ENCODE measurements around the gene ANK2.
A peak's percentile ranks its signal among the peaks of the same experiment; 100 is the strongest.

Gene ANK2

DNA sequence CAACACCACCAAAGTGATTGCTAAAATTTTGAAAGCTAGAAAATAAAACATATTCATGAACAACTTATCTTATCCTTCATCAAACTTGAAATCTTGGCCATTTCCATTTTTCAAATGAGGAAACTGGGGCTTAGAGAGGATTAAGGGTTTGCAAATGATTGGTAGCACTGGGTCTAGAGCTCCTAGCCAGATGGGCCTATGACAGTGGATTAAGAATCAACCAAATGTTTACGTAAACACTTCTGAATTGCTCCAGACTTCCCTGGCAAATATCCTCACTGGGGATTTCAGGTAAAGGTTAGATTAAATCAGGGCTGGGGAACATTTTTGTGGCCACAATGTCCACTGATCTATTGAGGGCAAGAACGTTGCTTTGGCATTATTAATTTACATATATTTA lies 241.2 kb downstream of the ANK2 start:
- no peak for DNase-seq (ENCODE audit: low read depth)

DNA sequence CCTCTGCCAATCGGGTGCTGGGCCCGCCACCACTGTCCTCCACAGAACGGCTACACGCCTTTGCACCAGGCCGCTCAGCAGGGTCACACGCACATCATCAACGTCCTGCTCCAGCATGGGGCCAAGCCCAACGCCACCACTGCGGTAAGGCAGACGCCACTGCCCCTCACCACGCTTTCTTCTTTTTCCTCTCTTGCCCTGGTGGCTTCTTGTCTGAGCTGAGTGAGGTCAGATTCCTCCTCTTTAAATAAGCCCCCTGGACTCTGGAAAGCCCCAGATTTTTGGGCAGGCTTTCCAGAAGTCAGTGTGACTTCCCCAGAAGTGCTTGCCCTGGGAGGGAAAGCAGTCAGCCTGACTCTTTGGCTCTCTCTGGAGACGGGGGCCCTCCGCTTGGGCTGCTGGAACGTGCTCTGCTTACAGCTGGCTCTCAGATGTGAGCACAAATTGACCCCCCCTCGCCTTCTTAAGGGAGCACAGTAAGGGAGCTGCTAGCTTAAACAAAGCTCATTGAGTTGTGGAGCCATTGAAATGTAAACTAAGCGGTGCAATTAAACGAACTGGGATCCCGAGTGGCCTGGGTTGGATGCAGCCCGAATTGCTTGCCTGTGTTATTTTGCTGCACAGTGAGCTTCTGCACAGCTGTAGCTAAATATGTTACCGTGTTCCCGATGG lies 243.1 kb downstream of the ANK2 start:
- DNase-seq (ENCODE audit: low read depth), result no peak

DNA sequence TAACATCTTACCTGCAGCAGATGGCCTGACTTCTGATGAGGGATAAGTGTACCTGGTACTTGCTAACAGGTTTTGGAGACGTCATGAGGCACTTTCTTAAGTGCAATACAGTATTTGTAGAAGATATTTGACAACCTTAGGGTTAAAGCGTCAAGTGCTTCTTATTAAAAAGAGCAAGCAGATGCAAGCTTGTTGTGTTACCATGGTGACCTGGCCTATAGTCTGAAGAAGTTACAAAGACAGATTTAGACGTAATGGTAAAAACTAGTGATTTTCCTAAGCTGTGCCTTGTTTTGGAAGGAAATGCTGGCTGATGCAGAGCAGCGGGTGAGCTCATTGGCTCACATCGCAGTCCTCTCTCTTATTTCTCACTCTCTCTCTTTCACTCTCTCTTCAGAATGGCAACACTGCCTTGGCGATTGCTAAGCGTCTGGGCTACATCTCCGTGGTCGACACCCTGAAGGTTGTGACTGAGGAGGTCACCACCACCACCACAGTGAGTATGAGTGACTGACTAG lies 243.6 kb downstream of the ANK2 start:
- DNase-seq (ENCODE audit: low read depth), result no peak

DNA sequence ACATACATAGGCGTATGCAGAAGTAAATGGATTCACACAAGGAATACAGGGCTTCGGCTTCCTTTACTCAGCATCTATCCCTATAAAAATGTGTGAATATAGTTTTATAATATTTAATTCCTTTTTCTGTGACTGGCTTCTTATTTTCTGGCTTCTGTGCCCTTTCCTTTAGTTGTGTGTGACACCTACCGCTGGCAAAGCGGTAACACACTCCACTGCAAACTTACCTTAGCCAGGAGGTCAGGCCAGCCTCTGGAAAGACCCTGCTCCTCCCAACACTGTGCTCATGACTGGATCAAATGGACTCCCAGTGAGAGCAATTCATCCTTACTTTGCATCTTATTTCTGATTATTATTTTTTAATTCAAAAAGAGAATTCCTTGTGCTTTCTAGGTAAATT lies 244.2 kb downstream of the ANK2 start:
- DNase-seq (ENCODE audit: low read depth), result no peak

DNA sequence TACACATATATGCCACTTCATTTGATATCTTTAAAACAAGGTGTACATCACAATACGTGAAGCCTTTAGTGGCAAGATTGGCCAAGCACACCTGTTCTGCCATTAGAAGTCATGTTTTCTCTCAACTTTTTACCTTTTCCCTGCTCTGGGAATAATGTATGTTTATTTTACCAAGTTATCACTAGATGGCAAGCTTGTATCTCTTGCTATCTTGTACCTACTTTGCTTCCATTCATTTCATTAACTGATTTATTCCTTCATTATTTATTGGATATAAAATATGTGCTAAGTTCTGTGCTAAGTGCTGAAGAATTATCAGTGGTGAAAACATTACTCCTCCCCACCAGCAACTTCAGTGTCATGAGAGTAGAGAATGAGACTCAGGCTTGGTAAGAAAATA lies 245.5 kb downstream of the ANK2 start:
- no peak for DNase-seq (ENCODE audit: low read depth)

DNA sequence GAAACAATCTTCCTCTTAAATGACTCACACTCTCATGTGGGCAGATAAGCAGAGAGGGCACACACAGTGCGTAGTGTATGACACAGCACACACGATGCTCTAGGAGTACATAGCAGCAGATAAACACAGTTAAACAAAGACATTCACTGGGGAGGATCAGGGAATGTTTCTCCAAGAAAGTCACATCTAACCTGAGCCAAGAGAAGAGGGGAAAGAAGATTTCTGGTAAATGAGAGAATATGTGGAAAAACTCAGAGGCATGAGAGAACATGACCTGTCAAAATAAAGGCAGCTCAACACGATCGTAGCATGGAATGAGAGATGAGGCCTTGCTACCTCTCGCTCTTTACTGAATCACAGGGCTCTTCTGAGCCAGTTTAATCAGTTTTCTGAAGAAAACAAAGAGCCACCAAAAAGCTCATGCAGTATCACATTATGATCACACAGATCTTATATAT lies 251.0 kb downstream of the ANK2 start:
- DNase-seq (ENCODE audit: low read depth), result no peak

DNA sequence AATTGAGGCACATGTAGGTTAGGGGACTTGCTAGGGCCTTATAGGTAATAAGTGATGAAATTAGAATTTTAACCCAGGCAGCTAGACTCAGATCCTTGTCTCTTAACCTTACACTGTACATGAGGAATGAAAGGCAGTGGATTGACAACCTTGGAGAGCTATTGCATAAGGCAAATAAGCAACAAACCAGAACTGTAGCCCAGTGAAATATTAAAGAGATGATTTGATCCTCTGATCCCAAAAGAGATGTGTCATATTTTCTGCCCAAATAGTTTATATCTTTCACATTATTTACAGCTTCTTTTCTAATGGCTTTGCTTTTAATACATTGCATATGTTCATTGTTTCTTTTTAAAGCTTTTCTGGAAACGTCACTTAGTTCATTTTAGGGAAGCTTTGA lies 252.6 kb downstream of the ANK2 start:
- no peak for DNase-seq (ENCODE audit: low read depth)

DNA sequence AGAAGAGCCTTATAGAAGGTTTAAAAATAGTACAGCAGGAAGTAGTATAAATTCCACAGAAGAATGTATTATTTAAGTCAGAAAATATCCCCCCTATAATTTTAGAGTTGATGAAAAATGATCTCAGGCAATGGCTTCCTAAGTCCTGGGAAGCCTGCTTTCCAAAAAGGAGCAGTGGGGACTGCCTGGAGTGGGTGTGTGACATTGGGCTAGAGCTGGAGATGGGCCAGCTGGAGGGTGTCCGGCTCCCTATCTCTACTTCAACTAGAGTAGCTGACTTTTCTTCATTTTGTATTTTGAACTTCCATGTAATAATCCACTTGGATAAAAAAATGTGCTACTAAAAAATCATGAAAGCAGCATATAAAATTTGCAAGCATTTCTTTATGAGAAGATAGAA lies 253.9 kb downstream of the ANK2 start:
- no peak for DNase-seq (ENCODE audit: low read depth)

DNA sequence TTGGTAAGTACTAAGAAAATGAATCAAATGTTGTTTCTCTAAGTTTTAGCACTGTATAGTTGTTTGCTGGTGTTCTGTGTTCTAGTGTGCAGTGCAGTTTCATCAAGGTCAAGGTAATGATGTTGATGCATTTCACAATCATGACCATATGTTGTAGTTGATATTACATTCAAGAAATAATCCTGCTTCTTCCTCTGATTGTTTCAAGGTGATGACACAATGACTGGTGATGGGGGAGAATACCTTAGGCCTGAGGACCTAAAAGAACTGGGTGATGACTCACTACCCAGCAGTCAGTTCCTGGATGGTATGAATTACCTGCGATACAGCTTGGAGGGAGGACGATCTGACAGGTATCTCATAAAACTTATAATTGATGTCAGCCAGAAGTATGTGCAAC lies 261.6 kb downstream of the ANK2 start:
- no peak for DNase-seq (ENCODE audit: low read depth)

DNA sequence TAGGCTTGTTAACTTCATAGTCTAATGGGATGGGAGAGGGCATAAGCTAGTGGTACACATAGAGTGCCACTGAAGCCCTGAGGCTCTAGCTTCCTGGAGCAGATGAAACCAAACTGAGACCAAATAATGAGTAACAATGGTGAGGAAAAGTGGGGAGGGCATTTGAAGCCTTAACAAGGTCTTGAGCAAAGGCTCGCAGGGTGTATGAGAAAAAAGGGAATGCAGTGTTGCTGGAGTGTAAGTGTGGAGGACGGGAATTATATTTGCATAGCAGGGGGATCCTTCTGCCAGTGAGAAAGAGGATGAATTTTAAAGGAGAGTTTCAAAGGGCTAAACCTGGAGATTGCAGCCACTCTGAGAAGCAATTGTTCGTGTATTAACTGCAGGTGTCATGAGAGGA lies 263.1 kb downstream of the ANK2 start:
- DNase-seq (ENCODE audit: low read depth), result no peak

DNA sequence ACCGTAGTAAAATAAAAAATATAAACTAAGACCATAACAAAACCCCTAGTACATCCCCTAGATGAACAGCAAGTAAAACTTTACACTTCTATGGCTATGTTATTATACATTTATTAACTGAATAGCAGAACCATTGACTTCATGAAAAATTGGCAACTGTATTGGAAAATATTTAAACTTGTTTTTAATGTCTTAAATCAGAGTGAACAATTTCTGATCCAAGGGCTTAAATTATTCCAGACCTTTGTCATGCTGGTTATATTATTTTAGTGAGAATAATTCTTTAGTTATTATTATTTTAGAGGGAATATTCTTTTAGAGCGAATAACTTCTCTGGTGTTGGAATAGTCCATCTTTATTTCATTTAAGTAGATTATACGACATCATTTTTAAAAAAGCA lies 265.0 kb downstream of the ANK2 start:
- no peak for DNase-seq (ENCODE audit: low read depth)

DNA sequence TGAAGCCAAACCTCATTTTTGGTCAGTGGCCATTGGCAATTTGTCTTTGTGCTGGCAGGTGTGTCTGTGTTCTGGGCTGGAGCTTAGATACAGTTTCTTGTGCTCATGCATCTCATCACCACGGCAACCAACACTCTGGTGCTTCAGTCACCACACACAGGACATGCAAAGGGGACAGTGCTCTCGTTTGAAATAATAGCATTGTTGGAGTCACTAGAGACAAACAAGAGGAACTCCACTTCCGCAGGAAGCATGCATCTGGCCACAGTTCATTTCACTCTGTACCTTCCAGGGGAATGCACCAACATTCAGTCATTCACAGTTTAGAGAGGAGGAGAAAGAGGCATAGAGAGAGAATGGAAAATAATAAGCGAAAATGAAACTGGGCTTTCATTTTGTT lies 267.4 kb downstream of the ANK2 start:
- no peak for DNase-seq (ENCODE audit: low read depth)

DNA sequence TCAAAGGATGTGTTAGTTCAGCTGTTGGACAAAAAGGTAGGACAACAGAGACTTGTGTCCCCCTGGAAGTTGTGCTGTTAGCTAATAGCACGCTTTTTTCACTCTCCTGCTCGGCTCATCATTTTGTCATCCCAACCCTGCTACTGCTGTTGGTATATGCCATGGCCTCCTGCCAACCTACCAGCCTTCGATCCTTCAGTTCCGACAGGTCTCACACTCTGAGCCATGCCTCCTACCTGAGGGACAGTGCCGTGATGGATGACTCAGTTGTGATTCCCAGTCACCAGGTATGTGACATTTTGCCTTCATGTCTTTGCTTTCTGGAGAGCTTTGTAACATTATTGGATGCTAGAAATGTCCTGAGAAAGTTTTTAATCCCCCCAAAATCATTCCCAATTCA lies 268.1 kb downstream of the ANK2 start:
- no peak for DNase-seq (ENCODE audit: low read depth)

DNA sequence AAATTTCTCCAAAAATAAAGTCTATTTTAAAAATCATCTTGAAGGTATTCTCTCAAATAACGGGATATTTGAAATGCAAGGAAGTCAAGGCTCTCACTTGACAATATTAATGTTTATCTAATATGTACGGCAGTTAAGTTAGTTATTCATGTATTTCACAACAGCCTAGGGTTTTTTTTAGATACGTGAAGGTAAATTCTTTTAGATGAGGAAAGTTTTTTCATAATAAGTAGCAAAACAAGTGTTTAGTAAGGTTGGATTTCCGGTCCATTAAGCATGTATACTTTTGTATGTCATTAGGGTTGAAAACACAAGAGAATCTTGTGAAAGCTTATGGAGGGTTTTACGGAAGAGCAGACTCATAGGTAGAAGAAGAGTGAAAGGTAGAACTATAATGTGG lies 273.3 kb downstream of the ANK2 start:
- no peak for DNase-seq (ENCODE audit: low read depth)

DNA sequence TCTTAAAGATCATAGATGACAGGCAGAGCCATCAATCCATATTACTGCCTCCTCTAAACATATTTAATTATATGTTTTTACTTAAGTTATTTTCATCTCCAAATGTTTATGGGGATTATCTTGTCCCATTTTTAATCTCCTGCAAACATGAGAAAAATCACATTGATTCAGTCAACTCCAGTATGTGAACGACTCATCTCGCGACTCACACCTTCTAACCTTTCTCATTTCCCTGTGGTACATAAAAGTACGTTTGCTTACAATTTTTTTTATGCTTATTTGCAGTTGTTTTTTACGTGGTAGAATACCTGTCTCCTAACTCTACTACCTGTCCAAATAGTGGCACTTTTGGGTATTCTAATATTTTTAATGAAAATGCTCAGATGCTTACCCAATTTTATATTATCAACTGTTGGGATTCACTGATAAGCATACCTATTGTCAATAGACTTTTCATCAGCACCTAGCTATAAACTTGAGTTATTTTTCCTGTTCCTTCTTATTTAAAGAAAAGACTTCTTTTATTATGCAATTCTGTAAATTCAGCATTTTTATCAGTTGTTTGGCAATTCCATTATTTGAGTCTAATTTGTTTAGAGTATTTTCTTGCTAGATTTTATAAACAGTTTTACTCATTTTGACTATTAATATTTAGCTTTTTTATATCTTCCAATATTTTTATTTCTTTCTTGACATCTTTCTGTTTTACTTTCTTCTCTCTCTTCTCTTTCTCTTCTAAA lies 276.6 kb downstream of the ANK2 start:
- no peak for DNase-seq (ENCODE audit: low read depth)

DNA sequence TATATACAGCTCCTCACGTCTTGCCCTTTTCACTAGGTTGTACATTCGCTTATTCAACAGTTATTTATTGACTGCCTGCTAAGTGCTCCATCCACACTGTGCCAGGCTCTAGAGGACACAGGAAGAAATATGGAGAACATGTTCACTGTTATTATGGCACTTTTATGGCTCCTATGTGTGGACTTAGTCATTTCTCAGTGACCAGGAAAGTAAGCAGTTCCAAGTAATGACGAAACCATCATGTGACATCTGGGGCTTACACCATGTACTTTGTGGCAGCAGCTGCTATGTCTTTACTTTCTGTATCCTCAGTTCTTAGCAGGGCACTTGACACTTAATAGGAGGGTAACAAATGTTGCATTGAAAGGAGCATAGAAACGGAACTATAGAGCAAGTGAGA lies 278.0 kb downstream of the ANK2 start:
- DNase-seq (ENCODE audit: low read depth), result peak; percentile 22

DNA sequence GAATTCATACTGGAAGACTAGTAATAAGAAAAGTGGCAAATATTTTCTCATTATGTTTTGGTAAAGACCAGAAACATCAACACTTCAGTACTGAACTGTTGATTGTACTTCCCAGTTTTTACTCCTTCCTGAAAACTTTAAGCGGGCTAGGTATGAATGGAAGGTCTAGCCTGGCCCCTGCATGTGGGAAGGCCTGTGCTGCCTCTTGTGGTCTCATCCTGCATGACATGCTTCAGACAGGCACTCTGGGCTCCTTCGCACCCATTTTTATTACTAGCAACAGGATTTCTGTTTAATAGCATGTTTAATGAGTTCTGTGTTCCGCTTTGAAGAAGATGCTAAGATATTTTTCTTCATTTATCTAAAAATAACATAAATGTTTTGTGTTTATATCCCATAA lies 279.1 kb downstream of the ANK2 start:
- no peak for DNase-seq (ENCODE audit: low read depth)

DNA sequence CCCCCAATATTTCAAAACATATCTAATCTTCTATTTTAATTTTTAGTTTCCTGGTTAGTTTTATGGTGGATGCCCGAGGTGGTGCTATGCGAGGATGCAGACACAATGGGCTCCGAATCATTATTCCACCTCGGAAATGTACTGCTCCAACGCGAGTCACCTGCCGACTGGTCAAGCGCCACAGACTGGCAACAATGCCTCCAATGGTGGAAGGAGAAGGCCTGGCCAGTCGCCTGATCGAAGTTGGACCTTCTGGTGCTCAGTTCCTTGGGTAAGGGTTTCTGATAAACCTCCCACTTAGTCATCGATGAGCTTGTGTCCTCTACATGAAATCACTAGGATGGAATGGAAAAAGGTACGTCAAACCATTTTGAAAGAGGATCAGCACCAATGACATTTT lies 280.7 kb downstream of the ANK2 start:
- no peak for DNase-seq (ENCODE audit: low read depth)

DNA sequence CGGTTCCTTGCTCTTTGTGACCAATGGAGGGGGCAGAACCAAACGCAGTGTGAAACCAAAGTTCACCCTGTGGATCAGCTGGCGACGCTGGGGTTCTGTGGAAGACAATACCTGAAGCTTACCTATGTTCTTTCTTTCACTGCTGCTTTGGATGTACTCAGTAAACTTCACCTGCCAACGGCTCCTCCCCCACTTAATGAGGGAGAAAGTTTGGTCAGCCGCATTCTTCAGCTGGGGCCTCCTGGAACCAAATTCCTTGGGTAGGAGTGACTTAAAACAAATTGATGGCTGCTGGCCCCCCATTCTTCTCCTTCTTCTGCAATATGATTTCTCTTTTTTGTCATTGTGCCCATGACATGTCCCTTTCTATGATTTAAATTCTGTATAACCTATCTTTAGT lies 282.4 kb downstream of the ANK2 start:
- no peak for DNase-seq (ENCODE audit: low read depth)

DNA sequence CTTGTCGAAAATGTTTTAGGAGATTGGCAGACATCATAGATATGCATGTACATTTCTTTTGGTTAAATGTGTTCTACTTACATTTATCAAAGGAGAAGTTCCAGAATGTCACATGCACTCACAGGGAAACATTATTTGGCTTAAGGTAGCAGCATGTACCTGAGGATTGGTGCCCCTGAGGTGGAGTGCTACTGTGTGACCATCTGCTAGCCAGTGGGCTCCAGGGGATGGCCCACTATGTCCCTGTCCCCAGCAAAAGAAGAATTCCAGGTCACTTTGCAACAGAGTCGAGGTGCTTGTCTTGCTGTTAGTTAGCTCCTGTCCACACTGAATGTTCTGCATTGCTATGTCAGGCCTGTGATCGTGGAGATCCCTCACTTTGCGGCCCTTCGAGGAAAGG lies 283.2 kb downstream of the ANK2 start:
- no peak for DNase-seq (ENCODE audit: low read depth)

DNA sequence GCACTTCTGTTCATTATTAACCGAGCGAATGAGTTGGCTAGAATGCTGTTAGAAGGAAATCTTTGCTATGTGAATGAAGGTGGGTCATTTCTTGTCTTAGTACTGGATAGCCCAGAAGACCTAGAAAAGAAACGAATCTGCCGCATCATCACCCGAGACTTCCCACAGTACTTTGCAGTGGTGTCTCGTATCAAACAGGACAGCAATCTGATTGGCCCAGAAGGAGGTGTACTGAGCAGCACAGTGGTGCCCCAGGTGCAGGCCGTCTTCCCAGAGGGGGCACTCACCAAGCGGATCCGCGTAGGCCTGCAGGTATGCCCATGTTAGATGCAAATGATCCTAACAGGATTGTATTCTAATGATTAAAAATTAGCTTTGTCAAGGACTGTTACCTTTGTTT lies 286.3 kb downstream of the ANK2 start:
- no peak for DNase-seq (ENCODE audit: low read depth)

DNA sequence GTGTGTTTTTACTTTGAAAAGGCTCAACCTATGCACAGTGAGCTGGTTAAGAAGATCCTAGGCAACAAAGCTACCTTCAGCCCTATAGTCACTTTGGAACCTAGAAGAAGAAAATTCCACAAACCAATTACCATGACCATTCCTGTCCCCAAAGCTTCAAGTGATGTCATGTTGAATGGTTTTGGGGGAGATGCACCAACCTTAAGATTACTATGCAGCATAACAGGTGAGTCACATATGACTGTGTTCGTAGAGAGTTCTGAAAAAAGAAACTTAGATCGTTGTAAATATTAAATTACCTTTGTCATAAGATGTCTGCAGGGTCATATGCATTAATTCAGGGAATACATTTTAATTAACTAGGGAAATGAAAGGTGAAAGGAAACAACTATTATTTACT lies 287.1 kb downstream of the ANK2 start:
- no peak for DNase-seq (ENCODE audit: low read depth)

DNA sequence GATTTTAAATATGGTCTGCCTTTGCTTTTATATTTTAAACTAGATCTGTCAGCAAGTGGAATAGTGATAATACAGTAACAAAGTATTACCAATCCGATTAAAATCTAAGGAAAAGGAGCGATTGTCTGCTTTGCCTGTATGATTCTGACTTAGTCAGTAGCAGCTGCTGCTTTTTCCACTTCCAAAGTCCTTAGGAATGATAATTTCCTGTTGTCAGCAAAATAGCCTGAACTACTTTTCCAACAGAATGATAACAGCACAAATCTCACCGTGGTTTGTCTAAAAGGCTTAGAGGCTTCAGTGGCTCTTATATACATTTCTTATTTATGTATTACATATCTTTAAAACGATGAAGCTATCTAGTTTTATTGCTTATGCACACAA lies 290.0 kb downstream of the ANK2 start:
- DNase-seq (ENCODE audit: low read depth), result no peak

DNA sequence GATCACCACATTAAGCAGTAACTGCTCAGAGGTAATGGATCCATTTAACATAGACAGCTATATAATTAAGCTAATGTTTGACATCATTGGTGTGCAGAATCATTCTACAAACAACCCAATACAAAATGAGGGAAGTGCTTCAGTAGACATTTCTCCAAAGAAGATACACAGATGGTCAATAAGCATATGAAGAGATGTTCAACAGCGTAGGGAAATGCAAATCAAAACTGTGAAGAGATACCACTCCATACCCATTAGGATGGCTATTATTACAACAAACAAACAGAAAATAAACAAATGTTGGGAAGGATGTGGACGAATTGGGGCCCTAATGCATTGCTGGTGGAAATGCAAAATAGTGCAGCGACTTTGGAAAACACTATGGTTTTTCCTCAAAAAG lies 294.6 kb downstream of the ANK2 start:
- no peak for DNase-seq (ENCODE audit: low read depth)

Data from GM04504 (cell line).